Measurements from ENCODE around the gene ASCC3. TPM values are rescaled to one million over a fixed set of nuclear protein-coding genes. Genes with fewer than 3 reads are reported as not detected.

ASCC3 gene
- total RNA-seq, 4 donors from 2014 or later, result 15.7 to 39.9 (median 29.3) TPM

DNA sequence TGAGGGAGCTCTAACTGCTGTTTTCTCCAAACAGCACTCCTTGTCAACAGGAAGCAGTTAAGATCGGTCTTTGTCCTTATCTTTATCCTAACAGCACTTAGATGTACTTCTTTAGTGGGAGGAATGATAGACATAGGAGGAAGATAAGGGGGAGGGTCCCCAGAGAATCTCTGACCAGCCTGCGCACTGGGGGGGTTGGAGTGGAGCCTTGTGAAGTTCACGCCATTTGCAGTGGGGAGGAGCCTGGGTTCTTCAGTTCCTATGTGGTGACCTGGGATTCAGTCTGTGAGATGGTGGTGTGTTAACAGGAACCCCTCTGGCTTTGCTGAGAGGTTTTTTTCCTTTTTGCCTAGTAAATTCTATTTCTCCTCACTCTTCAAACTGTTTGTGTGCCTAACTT, 18.1 kb upstream of the ASCC3 start:
- 91% methylated on average over 3 of the region's 3 CpGs; no CpG with 5 or more reads in 1 of the 2 donors for WGBS, 2 donors (ENCODE audit: low coverage in 1 of 2)
- intact Hi-C loops (cut with DNase I; ENCODE audit: low total_unique reads), result no loop called here

DNA sequence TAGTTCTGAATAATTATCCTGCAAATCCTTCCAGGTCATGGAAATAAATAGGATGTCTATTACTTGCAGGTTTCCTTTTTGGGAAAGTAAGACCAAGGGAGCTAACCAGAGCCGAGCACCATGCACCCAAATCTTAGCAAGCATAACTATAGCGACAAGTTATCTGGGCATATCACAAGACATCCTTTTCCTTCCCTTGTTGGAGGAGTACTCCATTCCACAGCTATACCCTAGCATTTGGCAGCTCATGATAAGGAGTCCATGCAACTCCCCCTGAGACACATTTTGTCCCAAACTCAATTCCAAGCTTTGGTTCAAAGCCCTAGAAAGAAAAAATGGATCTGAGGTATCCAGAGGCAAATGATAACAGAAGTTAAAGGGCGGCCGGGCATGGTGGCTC, 16.5 kb upstream of the ASCC3 start:
- TF ChIP-seq EP300 (IDR thresholded peaks at IDR 0.05; ENCODE audit: low read depth) (no peak), POLR2AphosphoS5 (IDR thresholded peaks at IDR 0.05) (no peak), POLR2A (IDR thresholded peaks at IDR 0.05) (no peak)
- TF ChIP-seq, protein P1, sequence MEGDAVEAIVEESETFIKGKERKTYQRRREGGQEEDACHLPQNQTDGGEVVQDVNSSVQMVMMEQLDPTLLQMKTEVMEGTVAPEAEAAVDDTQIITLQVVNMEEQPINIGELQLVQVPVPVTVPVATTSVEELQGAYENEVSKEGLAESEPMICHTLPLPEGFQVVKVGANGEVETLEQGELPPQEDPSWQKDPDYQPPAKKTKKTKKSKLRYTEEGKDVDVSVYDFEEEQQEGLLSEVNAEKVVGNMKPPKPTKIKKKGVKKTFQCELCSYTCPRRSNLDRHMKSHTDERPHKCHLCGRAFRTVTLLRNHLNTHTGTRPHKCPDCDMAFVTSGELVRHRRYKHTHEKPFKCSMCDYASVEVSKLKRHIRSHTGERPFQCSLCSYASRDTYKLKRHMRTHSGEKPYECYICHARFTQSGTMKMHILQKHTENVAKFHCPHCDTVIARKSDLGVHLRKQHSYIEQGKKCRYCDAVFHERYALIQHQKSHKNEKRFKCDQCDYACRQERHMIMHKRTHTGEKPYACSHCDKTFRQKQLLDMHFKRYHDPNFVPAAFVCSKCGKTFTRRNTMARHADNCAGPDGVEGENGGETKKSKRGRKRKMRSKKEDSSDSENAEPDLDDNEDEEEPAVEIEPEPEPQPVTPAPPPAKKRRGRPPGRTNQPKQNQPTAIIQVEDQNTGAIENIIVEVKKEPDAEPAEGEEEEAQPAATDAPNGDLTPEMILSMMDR (IDR thresholded peaks at IDR 0.05), result no peak
- H3K9me3 ChIP-seq, result no peaks in the 10 kb centered on the region
- H3K4me1 ChIP-seq, result no peaks in the 10 kb centered on the region
- H3K27ac ChIP-seq, result no peak overlapping the region
- H3K4me3 ChIP-seq, result no peak overlapping the region
- in situ Hi-C loops (cut with MboI; ENCODE audit: low pct_ligation_motif_present in 1 of 4, low pct_unique_long_range_greater_than_20kb in 1 of 4, low sequenced_read_pairs in 3 of 4) (no loop called here), intact Hi-C loops (cut with DNase I; ENCODE audit: low total_unique reads) (no loop called here)
- no peaks in the 10 kb centered on the region for H3K27me3 ChIP-seq
- no peaks in the 10 kb centered on the region for H3K36me3 ChIP-seq
- no peak for DNase-seq
- 90 to 96% methylated on average over 2 to 4 of the region's 4 CpGs for WGBS, 2 donors (ENCODE audit: low coverage in 1 of 2)

More for the DNA sequence above, 18.1 kb upstream of the ASCC3 start:
- Histone ChIP-seq H3K4me3 (no peak overlapping the region), H3K36me3 (no peaks in the 10 kb centered on the region), H3K4me1 (no peaks in the 10 kb centered on the region), H3K27me3 (no peaks in the 10 kb centered on the region), H3K9me3 (no peaks in the 10 kb centered on the region), H3K27ac (no peak overlapping the region)
- in situ Hi-C loops (cut with MboI; ENCODE audit: low pct_ligation_motif_present in 1 of 4, low pct_unique_long_range_greater_than_20kb in 1 of 4, low sequenced_read_pairs in 3 of 4), result no loop called here
- TF ChIP-seq EP300 (IDR thresholded peaks at IDR 0.05; ENCODE audit: low read depth), result no peak
- TF ChIP-seq, protein P1 (IDR thresholded peaks at IDR 0.05), result no peak
- no peak for TF ChIP-seq POLR2A (IDR thresholded peaks at IDR 0.05)
- TF ChIP-seq POLR2AphosphoS5 (IDR thresholded peaks at IDR 0.05), result no peak
- DNase-seq, result no peak

DNA sequence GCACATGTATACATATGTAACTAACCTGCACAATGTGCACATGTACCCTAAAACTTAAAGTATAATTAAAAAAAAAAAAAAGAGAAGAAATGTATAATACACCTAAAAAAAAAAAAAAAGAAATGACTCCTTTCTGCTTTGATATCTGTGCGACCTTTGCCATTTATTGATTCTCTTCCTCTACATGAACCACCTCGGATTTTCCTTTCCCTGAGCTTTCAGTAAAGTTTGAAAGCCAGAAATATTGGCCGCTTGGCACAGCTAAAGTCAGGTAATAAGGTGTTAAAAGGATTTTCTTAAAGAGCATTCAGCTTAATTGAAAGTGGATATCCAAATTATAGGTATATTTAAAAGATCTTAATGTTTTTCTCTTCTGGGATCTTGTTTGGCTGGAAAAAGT, 12.6 kb upstream of the ASCC3 start:
- no peaks in the 10 kb centered on the region for H3K36me3 ChIP-seq
- no peak for DNase-seq
- no peaks in the 10 kb centered on the region for H3K9me3 ChIP-seq
- 91 to 93% methylated on average over 3 of the region's 3 CpGs for WGBS, 2 donors (ENCODE audit: low coverage in 1 of 2)
- H3K27ac ChIP-seq, result no peak overlapping the region
- TF ChIP-seq EP300 (IDR thresholded peaks at IDR 0.05; ENCODE audit: low read depth) (no peak), POLR2AphosphoS5 (IDR thresholded peaks at IDR 0.05) (no peak), POLR2A (IDR thresholded peaks at IDR 0.05) (no peak)
- TF ChIP-seq, protein P1 (IDR thresholded peaks at IDR 0.05), result no peak
- H3K4me1 ChIP-seq, result no peaks in the 10 kb centered on the region
- H3K27me3 ChIP-seq, result no peaks in the 10 kb centered on the region
- intact Hi-C loops (cut with DNase I; ENCODE audit: low total_unique reads), result no loop called here
- no peak overlapping the region for H3K4me3 ChIP-seq
- in situ Hi-C loops (cut with MboI; ENCODE audit: low pct_ligation_motif_present in 1 of 4, low pct_unique_long_range_greater_than_20kb in 1 of 4, low sequenced_read_pairs in 3 of 4), result no loop called here

DNA sequence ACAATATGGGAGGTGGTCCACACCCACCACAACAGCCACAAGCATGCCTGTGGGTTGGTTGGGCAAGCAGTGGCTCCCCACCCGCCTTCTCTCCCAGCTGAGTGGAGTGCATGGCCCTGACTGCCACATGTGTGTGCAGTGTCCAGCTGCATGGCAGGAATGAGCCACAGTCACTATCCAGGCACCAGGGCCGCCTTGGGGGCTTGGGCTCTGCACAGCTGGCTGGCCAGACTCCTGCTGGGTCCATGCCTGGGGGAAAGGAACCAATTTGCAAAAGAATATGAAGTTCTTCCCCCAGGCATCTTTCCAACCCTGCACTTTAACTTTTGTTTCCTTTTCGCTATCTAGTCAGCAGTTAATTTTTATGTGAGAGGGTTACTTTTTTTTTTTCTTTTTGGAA, 11.6 kb upstream of the ASCC3 start:
- 64 to 86% methylated on average over 1 to 3 of the region's 3 CpGs for WGBS, 2 donors (ENCODE audit: low coverage in 1 of 2)
- H3K36me3 ChIP-seq, result no peaks in the 10 kb centered on the region

More for the DNA sequence above, 11.6 kb upstream of the ASCC3 start:
- Histone ChIP-seq H3K9me3 (no peaks in the 10 kb centered on the region), H3K27me3 (no peaks in the 10 kb centered on the region), H3K4me3 (no peak overlapping the region), H3K27ac (no peak overlapping the region), H3K4me1 (no peaks in the 10 kb centered on the region)
- in situ Hi-C loops (cut with MboI; ENCODE audit: low pct_ligation_motif_present in 1 of 4, low pct_unique_long_range_greater_than_20kb in 1 of 4, low sequenced_read_pairs in 3 of 4), result no loop called here
- intact Hi-C loops (cut with DNase I; ENCODE audit: low total_unique reads), result no loop called here
- TF ChIP-seq, protein P1 (IDR thresholded peaks at IDR 0.05), result no peak
- TF ChIP-seq EP300 (IDR thresholded peaks at IDR 0.05; ENCODE audit: low read depth) (no peak), POLR2A (IDR thresholded peaks at IDR 0.05) (no peak), POLR2AphosphoS5 (IDR thresholded peaks at IDR 0.05) (no peak)
- DNase-seq, result no peak

All from transverse colon (tissue), 4 donors.